Dedifferentiated amniotic fluid mesenchymal stem cell (primary cell): ENCODE results near the gene NDUFS4.
"Not testable (repeated sequence)": the region's sequence is repeated elsewhere in the genome, so short reads cannot be mapped to it uniquely, and the experiment has no call there.

Source experiments
- DNase-seq: peaks from one replicate; pipeline ENCODE4 v3.0.0-alpha.2; 2016; ENCODE audit errors: extremely low spot score

The NDUFS4 gene

GRCh38 chr5:53665313-53665712, 104.9 kb downstream of the NDUFS4 start:
- peak; percentile 3 for DNase-seq

- peak; percentile 30 for DNase-seq
Observed at GRCh38 chr5:53667621-53668020, 107.2 kb downstream of the NDUFS4 start.

- no peak for DNase-seq
Observed at GRCh38 chr5:53671447-53671846, 111.0 kb downstream of the NDUFS4 start.

- DNase-seq, result peak; percentile 0
Observed at GRCh38 chr5:53674121-53674520, 113.7 kb downstream of the NDUFS4 start.

- peak; percentile 7 for DNase-seq
Observed at GRCh38 chr5:53677632-53678031, 117.2 kb downstream of the NDUFS4 start.

GRCh38 chr5:53678981-53679660, 118.7 kb downstream of the NDUFS4 start:
- peak; percentile 14 for DNase-seq

- peak; percentile 12 for DNase-seq
Observed at GRCh38 chr5:53681079-53681478, 120.6 kb downstream of the NDUFS4 start.

GRCh38 chr5:53691014-53691413, 130.6 kb downstream of the NDUFS4 start:
- DNase-seq, result no peak

GRCh38 chr5:53694520-53695022, 134.1 kb downstream of the NDUFS4 start:
- DNase-seq, result no peak

GRCh38 chr5:53710405-53710804, 150.0 kb downstream of the NDUFS4 start:
- not testable (repeated sequence) for DNase-seq

GRCh38 chr5:53712327-53712726, 151.9 kb downstream of the NDUFS4 start:
- DNase-seq, result no peak

- no peak for DNase-seq
Observed at GRCh38 chr5:53713978-53714666, 153.7 kb downstream of the NDUFS4 start.

GRCh38 chr5:53714667-53715010, 154.2 kb downstream of the NDUFS4 start:
- DNase-seq, result no peak

- no peak for DNase-seq
Observed at GRCh38 chr5:53726121-53726520, 165.7 kb downstream of the NDUFS4 start.

GRCh38 chr5:53730943-53731342, 170.5 kb downstream of the NDUFS4 start:
- no peak for DNase-seq
